H9 (cell line): Measurements from ENCODE around the gene ITPR1. TPM values are rescaled to one million over a fixed set of nuclear protein-coding genes. Genes with fewer than 3 reads are reported as not detected.

Experiments
- DNase-seq: peaks from one replicate; pipeline ENCODE4 v3.0.0-alpha.2; 2017
- H2AFZ ChIP-seq: one replicate; pipeline ENCODE4 v1.6.1; 2013; ENCODE audit warnings: mild to moderate bottlenecking, low read length, control low read depth, moderate library complexity
- H2AK5ac ChIP-seq: 2 replicates; pipeline ENCODE4 v1.6.1; 2013; ENCODE audit warnings: low read length, control low read depth, mixed read lengths; ENCODE audit not compliant: insufficient read length
- H2BK120ac ChIP-seq: one replicate; pipeline ENCODE4 v1.6.1; 2013; ENCODE audit warnings: low read depth, mild to moderate bottlenecking, low read length, control low read depth, inconsistent platforms; ENCODE audit not compliant: poor library complexity, severe bottlenecking
- H2BK12ac ChIP-seq: 2 replicates; pipeline ENCODE4 v1.6.1; 2013; ENCODE audit warnings: low read length, control low read depth, mixed read lengths, low read depth; ENCODE audit not compliant: insufficient read length
- H2BK15ac ChIP-seq: 2 replicates; pipeline ENCODE4 v1.6.1; 2013; ENCODE audit warnings: low read depth, low read length, control low read depth
- H2BK20ac ChIP-seq: one replicate; pipeline ENCODE4 v1.6.1; 2013; ENCODE audit warnings: low read depth, mild to moderate bottlenecking, low read length, control low read depth, inconsistent platforms; ENCODE audit not compliant: poor library complexity, severe bottlenecking
- H2BK5ac ChIP-seq: 2 replicates; pipeline ENCODE4 v1.6.1; 2013; ENCODE audit warnings: low read length, control low read depth, mixed read lengths; ENCODE audit not compliant: insufficient read length
- H3K14ac ChIP-seq: 2 replicates; pipeline ENCODE4 v1.6.1; 2013; ENCODE audit warnings: low read length, control low read depth; ENCODE audit not compliant: insufficient read depth
- H3K18ac ChIP-seq: 2 replicates; pipeline ENCODE4 v1.6.1; 2013; ENCODE audit warnings: low read depth, mild to moderate bottlenecking, mixed read lengths, low read length, control low read depth; ENCODE audit not compliant: insufficient read length
- H3K23ac ChIP-seq: 2 replicates; pipeline ENCODE4 v1.6.1; 2013; ENCODE audit warnings: low read length, control low read depth, mixed read lengths, low read depth; ENCODE audit not compliant: insufficient read length
- H3K23me2 ChIP-seq: 2 replicates; pipeline ENCODE4 v1.6.1; 2013; ENCODE audit warnings: low read depth, mild to moderate bottlenecking, mixed read lengths, low read length, control low read depth; ENCODE audit not compliant: insufficient read length, poor library complexity, severe bottlenecking
- H3K27ac ChIP-seq: 2 replicates; pipeline ENCODE4 v1.5.1; 2013; ENCODE audit warnings: low read length, control low read depth, mixed read lengths, low read depth; ENCODE audit not compliant: insufficient read length
- H3K27me3 ChIP-seq: 2 replicates; pipeline ENCODE4 v1.6.1; 2013; ENCODE audit warnings: low read length, control low read depth, inconsistent platforms; ENCODE audit not compliant: insufficient read depth
- H3K4ac ChIP-seq: 2 replicates; pipeline ENCODE4 v1.6.1; 2013; ENCODE audit warnings: low read depth, mild to moderate bottlenecking, control low read depth, inconsistent platforms, low read length, moderate library complexity
- H3K4me1 ChIP-seq: 2 replicates; pipeline ENCODE4 v1.6.1; 2013; ENCODE audit warnings: low read length, control low read depth, inconsistent platforms; ENCODE audit not compliant: insufficient read depth
- H3K4me2 ChIP-seq: 2 replicates; pipeline ENCODE4 v1.6.1; 2013; ENCODE audit warnings: low read length, control low read depth, mixed read lengths; ENCODE audit not compliant: insufficient read length, insufficient read depth
- H3K56ac ChIP-seq: 2 replicates; pipeline ENCODE4 v1.6.1; 2013; ENCODE audit warnings: low read depth, mild to moderate bottlenecking, mixed read lengths, low read length, control low read depth; ENCODE audit not compliant: insufficient read length
- H3K79me1 ChIP-seq: 2 replicates; pipeline ENCODE4 v1.6.1; 2013; ENCODE audit warnings: low read depth, mild to moderate bottlenecking, moderate library complexity, low read length, control low read depth, inconsistent platforms; ENCODE audit not compliant: insufficient read depth, poor library complexity, severe bottlenecking
- H3K79me2 ChIP-seq: 2 replicates; pipeline ENCODE4 v1.6.1; 2013; ENCODE audit warnings: low read length, control low read depth, inconsistent platforms; ENCODE audit not compliant: insufficient read depth
- H3K9ac ChIP-seq: 2 replicates; pipeline ENCODE4 v1.6.1; 2013; ENCODE audit warnings: low read length, control low read depth, mixed read lengths; ENCODE audit not compliant: insufficient read length; ENCODE audit errors: extremely low read depth
- H3K9me3 ChIP-seq: one replicate; pipeline ENCODE4 v1.6.1; 2013; ENCODE audit warnings: low read depth, low read length, inconsistent platforms; ENCODE audit not compliant: control insufficient read depth
- H3T11ph ChIP-seq: one replicate; pipeline ENCODE4 v1.6.1; 2013; ENCODE audit warnings: mild to moderate bottlenecking, low read length, control low read depth, inconsistent platforms
- H4K20me1 ChIP-seq: one replicate; pipeline ENCODE4 v1.6.1; 2013; ENCODE audit not compliant: control insufficient read depth, insufficient read length, insufficient read depth
- H4K5ac ChIP-seq: 2 replicates; pipeline ENCODE4 v1.6.1; 2013; ENCODE audit warnings: low read depth, mild to moderate bottlenecking, mixed read lengths, low read length, control low read depth; ENCODE audit not compliant: insufficient read length
- H4K8ac ChIP-seq: replicated peaks from 2 replicates; pipeline ENCODE4 v1.6.1; 2013; ENCODE audit warnings: low read length, control low read depth, mixed read lengths, low read depth; ENCODE audit not compliant: insufficient read length
- H4K91ac ChIP-seq: 2 replicates; pipeline ENCODE4 v1.6.1; 2013; ENCODE audit warnings: low read depth, mild to moderate bottlenecking, moderate library complexity, mixed read lengths, low read length, control low read depth; ENCODE audit not compliant: insufficient read length
- H3K27ac Mint-ChIP-seq, 3 experiments: 2 replicates in 2 of 3; 3 replicates in 1 of 3; pipeline ENCODE4 v1.8.0; 2020 to 2021; ENCODE audit warnings: mixed read lengths in 3 of 3, mild to moderate bottlenecking in 1 of 3, moderate library complexity in 1 of 3
- H3K27me3 Mint-ChIP-seq: 2 replicates; pipeline ENCODE4 v1.8.0; 2021; ENCODE audit warnings: low read depth, mild to moderate bottlenecking, moderate library complexity, mixed read lengths
- H3K36me3 Mint-ChIP-seq, 3 experiments: 2 replicates in 2 of 3; 3 replicates in 1 of 3; pipeline ENCODE4 v1.8.0; 2020 to 2021; ENCODE audit warnings: low read depth in 3 of 3, mixed read lengths in 3 of 3; ENCODE audit not compliant: insufficient read depth in 1 of 3
- H3K4me1 Mint-ChIP-seq, 2 experiments: 2 replicates each; pipeline ENCODE4 v1.8.0; 2020; ENCODE audit warnings: mixed read lengths in 2 of 2
- H3K4me3 Mint-ChIP-seq, 2 experiments: 2 replicates in 1 of 2; 3 replicates in 1 of 2; pipeline ENCODE4 v1.8.0; 2020 to 2021; ENCODE audit warnings: mild to moderate bottlenecking in 2 of 2, mixed read lengths in 2 of 2, moderate library complexity in 1 of 2
- H3K9me3 Mint-ChIP-seq, 2 experiments: 2 replicates in 1 of 2; 3 replicates in 1 of 2; pipeline ENCODE4 v1.8.0; 2020; ENCODE audit warnings: mild to moderate bottlenecking in 2 of 2, mixed read lengths in 2 of 2, moderate library complexity in 1 of 2
- CTCF ChIP-seq: fragments of 200-600 bp; sonication (generic); conservative IDR thresholded peaks from 3 replicates; pipeline ENCODE4 v1.8.0; 2021; ENCODE audit warnings: antibody characterized with exemption, mild to moderate bottlenecking
- WGBS: extraction: QIAGEN DNeasy Blood & Tissue Kit; methylation state at CpG from one replicate; pipeline ENCODE4 v1.1.7; 2013; ENCODE audit warnings: missing lambda C conversion rate, low lambda C conversion rate, mixed read lengths; ENCODE audit not compliant: insufficient read length; ENCODE audit errors: extremely low coverage; 5-methylcytosine and 5-hydroxymethylcytosine counted together
- total RNA-seq: library from RNA; stranded (reverse); gene quantifications from 2 replicates; pipeline ENCODE4 v1.2.1, GENCODE V29; 2021

ITPR1 gene
- total RNA-seq, 1 experiment from 2014 or later, result 4.2 TPM

DNA sequence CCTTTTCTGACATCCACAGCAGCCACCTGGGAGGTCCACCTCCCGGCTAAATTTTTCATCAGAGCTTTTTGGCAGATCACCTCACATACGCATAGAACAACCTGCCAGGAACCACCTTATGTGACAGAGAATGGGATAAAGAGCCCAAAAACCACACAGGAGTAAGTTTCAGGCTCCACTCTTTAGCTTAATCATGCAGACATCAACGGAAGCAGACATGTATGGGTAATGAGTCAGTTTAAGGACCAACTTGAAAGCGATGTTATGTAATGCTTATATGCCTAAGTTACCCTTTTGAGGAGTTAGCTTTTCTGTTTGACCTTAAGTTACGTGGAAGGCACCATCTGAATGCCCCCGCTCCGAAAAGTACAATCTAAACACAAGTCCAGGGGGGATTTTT lies 302.8 kb downstream of the ITPR1 start:
- Histone ChIP-seq H2BK5ac (no peak overlapping the region), H3K27ac (no peak overlapping the region), H3K56ac (no peak overlapping the region), H2BK20ac (no peak overlapping the region), H4K91ac (no peak overlapping the region), H3K79me1 (no peaks in the 10 kb centered on the region), H3K4ac (no peak overlapping the region), H3K9ac (no peak overlapping the region), H3K79me2 (no peaks in the 10 kb centered on the region), H4K8ac (no peak overlapping the region), H2AFZ (no peak overlapping the region), H3K27me3 (no peaks in the 10 kb centered on the region), H2AK5ac (no peak overlapping the region), H4K20me1 (no peaks in the 10 kb centered on the region), H2BK12ac (no peak overlapping the region), H2BK15ac (no peak overlapping the region), H2BK120ac (no peak overlapping the region), H4K5ac (no peak overlapping the region), H3T11ph (no peak overlapping the region), H3K4me1 (no peaks in the 10 kb centered on the region), H3K4me2 (no peak overlapping the region), H3K9me3 (no peaks in the 10 kb centered on the region), H3K23ac (no peak overlapping the region), H3K23me2 (no peaks in the 10 kb centered on the region), H3K18ac (no peak overlapping the region), H3K14ac (no peak overlapping the region)
- Mint-ChIP-seq H3K27me3 (peaks cover 1% of the 10 kb centered on the region; the same call in 1 of the 2 replicates), H3K27ac (peak overlapping the region in 1 of 3 experiments; percentile 78; a peak in 1 of 7 replicates), H3K36me3 (peaks cover 1 to 10% (median 7%) of the 10 kb centered on the region in 3 experiments; a peak in 6 of 7 replicates), H3K4me3 (no peak overlapping the region), H3K4me1 (no peaks in the 10 kb centered on the region), H3K9me3 (peaks cover 3 to 6% of the 10 kb centered on the region in 2 experiments; a peak in 3 of 5 replicates)
- WGBS, result no CpG with 5 or more reads among the region's 7 CpGs
- TF ChIP-seq CTCF, result no peak
- no peak for DNase-seq
